DND-41 (cell line): ENCODE measurements around the gene ENTREP1.

Experiments used
- CTCF ChIP-seq: IDR thresholded peaks from 2 replicates; pipeline ENCODE4 v1.5.1; 2012; ENCODE audit warnings: borderline replicate concordance, low read length, moderate library complexity, mild to moderate bottlenecking; ENCODE audit not compliant: poor library complexity, severe bottlenecking; ENCODE audit errors: extremely low read depth
- EZH2 ChIP-seq: IDR thresholded peaks from 3 replicates; pipeline ENCODE4 v1.6.1; 2012; ENCODE audit warnings: borderline replicate concordance, low read depth, mild to moderate bottlenecking, moderate library complexity, low read length, inconsistent platforms; ENCODE audit not compliant: severe bottlenecking

DNA sequence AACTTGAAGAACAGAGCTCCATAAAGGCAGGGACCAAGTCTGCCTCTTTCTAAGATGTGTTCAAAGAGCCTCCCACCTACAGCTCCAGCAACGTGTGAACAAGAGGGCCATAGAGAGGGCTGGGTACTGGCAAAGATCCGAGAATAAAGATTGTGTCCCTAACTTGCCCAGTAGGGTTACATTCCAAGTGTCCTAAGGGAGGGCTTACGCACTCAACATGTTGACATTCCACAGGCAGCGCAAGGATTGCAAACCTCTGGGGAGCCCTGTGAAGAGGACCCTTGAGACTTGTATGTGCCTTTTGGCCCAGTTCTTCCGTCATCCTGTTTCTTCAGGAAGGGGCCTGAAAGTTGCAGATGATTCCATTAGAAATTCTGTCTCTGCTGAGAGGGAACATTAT lies 48.2 kb upstream of the ENTREP1 start:
- no peak for TF ChIP-seq CTCF
- no peak for TF ChIP-seq EZH2
